ENCODE data around the gene TMCC2.
A peak's percentile ranks its signal among the peaks of the same experiment; 100 is the strongest.

Gene TMCC2

DNA sequence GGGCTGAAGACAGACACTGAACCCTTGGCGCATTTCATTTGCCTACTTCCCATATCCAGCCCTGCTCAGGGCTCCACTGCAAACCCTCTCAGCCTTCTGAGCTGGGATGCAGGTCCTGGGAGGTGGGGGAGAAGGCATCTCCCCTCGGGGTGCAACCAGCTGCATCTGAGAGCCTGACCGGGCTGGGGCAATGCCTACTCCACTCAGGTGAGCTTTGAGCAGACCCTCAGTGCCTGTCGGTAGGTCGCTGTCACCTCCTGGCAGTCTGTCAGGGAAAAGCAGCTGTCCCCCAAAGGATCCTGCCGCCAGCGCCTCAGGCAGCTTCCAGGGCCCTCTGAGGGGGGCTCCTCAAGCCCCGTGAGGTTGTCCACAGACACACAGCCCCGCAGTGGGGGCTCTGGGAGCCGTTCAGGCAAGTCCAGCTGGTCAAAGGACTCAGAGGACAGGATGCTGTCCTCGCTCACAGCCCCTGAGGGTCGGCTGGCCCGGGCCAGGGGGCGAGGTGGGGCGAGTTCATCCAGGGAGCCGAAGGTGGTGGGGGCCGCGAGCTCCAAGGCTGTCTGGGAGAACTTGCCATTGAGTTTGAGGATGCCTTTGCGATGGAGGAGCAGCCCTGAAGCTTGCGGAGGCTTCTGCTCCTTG lies 75.6 kb downstream of the TMCC2 start:
- Histone ChIP-seq H3K9me3 (ENCODE audit: control insufficient read depth, insufficient read depth, low read length) (no peaks in the 10 kb centered on the region), H3K9me2 (replicated peaks; ENCODE audit: control insufficient read depth, low read length) (no peaks in the 10 kb centered on the region), H4K20me1 (ENCODE audit: control insufficient read depth, insufficient read depth, low read depth, low read length) (no peaks in the 10 kb centered on the region), H3K36me3 (ENCODE audit: control insufficient read depth, low read length) (peaks cover 65% of the 10 kb centered on the region), H3K4me1 (ENCODE audit: control insufficient read depth, low read length) (peaks cover 47% of the 10 kb centered on the region), H3K4me2 (ENCODE audit: low read length) (no peak overlapping the region), H3K4me3 (ENCODE audit: low read length) (no peak overlapping the region), H3K27ac (ENCODE audit: low read depth, low read length) (0 out of 2 replicates have a peak overlapping the region, but pooled peaks have one; percentile 13), H3K27me3 (ENCODE audit: control insufficient read depth, low read length) (no peaks in the 10 kb centered on the region), H3F3A (ENCODE audit: control insufficient read depth, insufficient read depth) (peaks cover 14% of the 10 kb centered on the region), H3K79me2 (ENCODE audit: control insufficient read depth, low read length) (peaks cover 8% of the 10 kb centered on the region)
- no peak for TF ChIP-seq EZH2phosphoT487 (IDR thresholded peaks at IDR 0.05; ENCODE audit: borderline replicate concordance, low read length)
- TF ChIP-seq, protein P1, sequence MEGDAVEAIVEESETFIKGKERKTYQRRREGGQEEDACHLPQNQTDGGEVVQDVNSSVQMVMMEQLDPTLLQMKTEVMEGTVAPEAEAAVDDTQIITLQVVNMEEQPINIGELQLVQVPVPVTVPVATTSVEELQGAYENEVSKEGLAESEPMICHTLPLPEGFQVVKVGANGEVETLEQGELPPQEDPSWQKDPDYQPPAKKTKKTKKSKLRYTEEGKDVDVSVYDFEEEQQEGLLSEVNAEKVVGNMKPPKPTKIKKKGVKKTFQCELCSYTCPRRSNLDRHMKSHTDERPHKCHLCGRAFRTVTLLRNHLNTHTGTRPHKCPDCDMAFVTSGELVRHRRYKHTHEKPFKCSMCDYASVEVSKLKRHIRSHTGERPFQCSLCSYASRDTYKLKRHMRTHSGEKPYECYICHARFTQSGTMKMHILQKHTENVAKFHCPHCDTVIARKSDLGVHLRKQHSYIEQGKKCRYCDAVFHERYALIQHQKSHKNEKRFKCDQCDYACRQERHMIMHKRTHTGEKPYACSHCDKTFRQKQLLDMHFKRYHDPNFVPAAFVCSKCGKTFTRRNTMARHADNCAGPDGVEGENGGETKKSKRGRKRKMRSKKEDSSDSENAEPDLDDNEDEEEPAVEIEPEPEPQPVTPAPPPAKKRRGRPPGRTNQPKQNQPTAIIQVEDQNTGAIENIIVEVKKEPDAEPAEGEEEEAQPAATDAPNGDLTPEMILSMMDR (IDR thresholded peaks at IDR 0.05; ENCODE audit: low read depth, low read length, poor library complexity, severe bottlenecking), result no peak

DNA sequence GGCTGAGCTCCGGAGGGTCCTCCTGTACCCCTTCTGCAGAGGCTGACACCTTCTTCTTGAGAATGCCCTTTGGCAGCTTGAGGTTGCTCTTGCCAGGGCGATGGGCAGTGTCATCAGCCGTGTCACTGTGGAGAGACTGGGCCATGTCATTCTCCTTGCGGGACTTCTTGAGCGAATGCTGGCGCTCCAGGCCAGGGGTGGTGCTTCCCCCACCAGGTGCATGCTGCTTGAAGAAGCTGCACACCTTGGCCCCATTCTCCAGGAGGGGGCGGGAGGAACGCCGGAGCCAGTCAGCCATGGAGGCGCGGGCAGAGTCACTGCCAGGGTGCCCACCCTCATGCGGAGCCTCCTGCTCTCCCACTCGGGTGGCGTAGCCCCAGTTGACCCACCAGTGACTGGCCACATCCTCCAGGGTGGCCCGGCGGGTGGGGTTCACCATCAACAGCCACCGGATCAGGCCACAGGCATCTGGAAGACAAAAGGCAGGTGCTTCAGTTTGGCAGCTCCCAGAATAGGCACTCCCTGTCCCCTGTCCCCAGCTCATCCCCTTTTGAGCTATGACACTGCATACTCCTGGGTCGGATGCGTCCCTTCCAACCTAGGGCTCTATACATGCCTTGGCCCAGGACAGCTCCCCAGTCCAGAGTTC lies 76.4 kb downstream of the TMCC2 start:
- H3K79me2 ChIP-seq (ENCODE audit: control insufficient read depth, low read length), result peaks cover 8% of the 10 kb centered on the region
- H3K4me1 ChIP-seq (ENCODE audit: control insufficient read depth, low read length), result peaks cover 39% of the 10 kb centered on the region
- TF ChIP-seq EZH2phosphoT487 (IDR thresholded peaks at IDR 0.05; ENCODE audit: borderline replicate concordance, low read length), result no peak
- TF ChIP-seq, protein P1 (IDR thresholded peaks at IDR 0.05; ENCODE audit: low read depth, low read length, poor library complexity, severe bottlenecking), result no peak
- no peak overlapping the region for H3K27ac ChIP-seq (ENCODE audit: low read depth, low read length)
- no peaks in the 10 kb centered on the region for H4K20me1 ChIP-seq (ENCODE audit: control insufficient read depth, insufficient read depth, low read depth, low read length)
- H3K9me2 ChIP-seq (replicated peaks; ENCODE audit: control insufficient read depth, low read length), result no peaks in the 10 kb centered on the region
- peaks cover 73% of the 10 kb centered on the region for H3K36me3 ChIP-seq (ENCODE audit: control insufficient read depth, low read length)
- no peak overlapping the region for H3K4me3 ChIP-seq (ENCODE audit: low read length)
- no peaks in the 10 kb centered on the region for H3K27me3 ChIP-seq (ENCODE audit: control insufficient read depth, low read length)
- H3K4me2 ChIP-seq (ENCODE audit: low read length), result no peak overlapping the region
- H3K9me3 ChIP-seq (ENCODE audit: control insufficient read depth, insufficient read depth, low read length), result no peaks in the 10 kb centered on the region
- H3F3A ChIP-seq (ENCODE audit: control insufficient read depth, insufficient read depth), result peaks cover 14% of the 10 kb centered on the region

DNA sequence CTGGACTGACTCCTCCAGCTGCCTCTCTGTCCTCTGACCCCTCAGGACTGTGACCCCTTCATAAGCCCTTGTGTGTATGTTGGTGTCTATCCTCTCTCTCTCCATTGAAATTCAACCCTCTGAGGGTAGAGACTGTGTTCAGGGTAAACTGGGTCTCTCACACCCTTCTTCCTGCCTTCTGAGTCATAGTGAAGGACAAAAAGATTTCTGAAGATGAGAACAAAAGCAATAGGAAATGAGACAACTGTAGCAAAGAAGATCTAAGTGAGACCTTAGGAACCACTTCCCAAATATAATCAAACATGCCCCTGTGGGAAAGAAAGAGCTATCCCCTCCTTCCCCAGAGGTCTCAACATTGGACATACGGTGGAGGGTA lies 76.9 kb downstream of the TMCC2 start:
- H3K4me3 ChIP-seq (ENCODE audit: low read length), result no peak overlapping the region
- H4K20me1 ChIP-seq (ENCODE audit: control insufficient read depth, insufficient read depth, low read depth, low read length), result no peaks in the 10 kb centered on the region
- no peaks in the 10 kb centered on the region for H3K27me3 ChIP-seq (ENCODE audit: control insufficient read depth, low read length)
- no peaks in the 10 kb centered on the region for H3K9me2 ChIP-seq (replicated peaks; ENCODE audit: control insufficient read depth, low read length)
- H3K4me2 ChIP-seq (ENCODE audit: low read length), result no peak overlapping the region
- peaks cover 79% of the 10 kb centered on the region for H3K36me3 ChIP-seq (ENCODE audit: control insufficient read depth, low read length)
- H3K79me2 ChIP-seq (ENCODE audit: control insufficient read depth, low read length), result peaks cover 10% of the 10 kb centered on the region
- H3K4me1 ChIP-seq (ENCODE audit: control insufficient read depth, low read length), result peaks cover 34% of the 10 kb centered on the region
- TF ChIP-seq, protein P1 (IDR thresholded peaks at IDR 0.05; ENCODE audit: low read depth, low read length, poor library complexity, severe bottlenecking), result no peak
- TF ChIP-seq EZH2phosphoT487 (IDR thresholded peaks at IDR 0.05; ENCODE audit: borderline replicate concordance, low read length), result no peak
- H3K9me3 ChIP-seq (ENCODE audit: control insufficient read depth, insufficient read depth, low read length), result no peaks in the 10 kb centered on the region
- no peak overlapping the region for H3K27ac ChIP-seq (ENCODE audit: low read depth, low read length)
- peaks cover 14% of the 10 kb centered on the region for H3F3A ChIP-seq (ENCODE audit: control insufficient read depth, insufficient read depth)

Data from DOHH2 (cell line).